IMR-90 (cell line): ENCODE data around the gene ATXN7L3. TPM values are rescaled to one million over a fixed set of nuclear protein-coding genes. Genes with fewer than 3 reads are reported as not detected.

Experiments
- CEBPB ChIP-seq: IDR thresholded peaks from 2 replicates; pipeline ENCODE4 v1.6.1; 2012; ENCODE audit warnings: low read depth, low read length, improper control_type of control experiment
- MXI1 ChIP-seq: IDR thresholded peaks from 2 replicates; pipeline ENCODE4 v1.6.1; 2012; ENCODE audit warnings: low read depth, mild to moderate bottlenecking, low read length, moderate library complexity, borderline replicate concordance
- SMC3 ChIP-seq: fragments of 150-350 bp; IDR thresholded peaks from 2 replicates; pipeline ENCODE4 v1.6.1; 2016; ENCODE audit warnings: low read depth, mild to moderate bottlenecking, antibody characterized with exemption, low read length, moderate library complexity
- USF2 ChIP-seq: fragments of 150-350 bp; IDR thresholded peaks from 2 replicates; pipeline ENCODE4 v1.6.1; 2017; ENCODE audit warnings: mild to moderate bottlenecking, antibody characterized with exemption, low read length, low read depth
- polyA plus RNA-seq, 3 experiments: library from polyadenylated mRNA; depleted of rRNA; stranded (reverse); fragments of >200 nt; gene quantifications; 2 replicates each; pipeline ENCODE4 v1.2.3, GENCODE V29; 2012; ENCODE audit warnings: low replicate concordance in 1 of 3
- total RNA-seq: library from RNA; depleted of rRNA; stranded (reverse); fragments of >200 nt; gene quantifications from 2 replicates; pipeline ENCODE4 v1.2.3, GENCODE V29; 2012

ATXN7L3 gene
- total and polyA plus RNA-seq, 2 of the 4 experiments (the other 2 are of a cell fraction) = 17.2 to 40.9 TPM

GRCh38 chr17:44210342-44211192 lies 10.9 kb upstream of the ATXN7L3 start (continued):
- TF ChIP-seq USF2 = peak; percentile 55; the same call in 1 of the 2 replicates
- TF ChIP-seq MXI1 = peak; percentile 99
- TF ChIP-seq SMC3 = peak; percentile 97
- TF ChIP-seq CEBPB = no peak
